Measurements from ENCODE around the gene PBX3.
"Not testable (repeated sequence)": the region's sequence is repeated elsewhere in the genome, so short reads cannot be mapped to it uniquely, and the experiment has no call there.

PBX3 gene

DNA sequence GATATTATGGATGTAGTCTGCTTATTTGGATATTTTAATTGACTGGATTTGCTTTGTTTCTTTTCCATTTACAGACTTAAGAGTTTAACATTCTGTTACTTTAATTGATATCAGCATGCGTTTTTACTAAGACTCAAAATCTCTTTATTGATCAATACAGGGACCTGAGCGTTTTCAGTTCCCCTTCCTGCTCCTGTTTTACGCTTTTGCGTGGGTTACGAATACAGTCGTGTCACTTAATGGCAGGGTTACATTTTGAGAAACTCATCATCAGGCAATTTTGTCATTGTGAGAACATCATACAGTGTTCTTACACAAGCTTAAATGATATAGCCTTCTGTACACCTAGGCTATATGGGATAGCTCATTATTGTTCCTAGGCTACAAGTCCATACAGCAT, 65.2 kb downstream of the PBX3 start:
- no peak for DNase-seq (ENCODE audit: extremely low read depth, low read depth)
- TF ChIP-seq, protein P1, sequence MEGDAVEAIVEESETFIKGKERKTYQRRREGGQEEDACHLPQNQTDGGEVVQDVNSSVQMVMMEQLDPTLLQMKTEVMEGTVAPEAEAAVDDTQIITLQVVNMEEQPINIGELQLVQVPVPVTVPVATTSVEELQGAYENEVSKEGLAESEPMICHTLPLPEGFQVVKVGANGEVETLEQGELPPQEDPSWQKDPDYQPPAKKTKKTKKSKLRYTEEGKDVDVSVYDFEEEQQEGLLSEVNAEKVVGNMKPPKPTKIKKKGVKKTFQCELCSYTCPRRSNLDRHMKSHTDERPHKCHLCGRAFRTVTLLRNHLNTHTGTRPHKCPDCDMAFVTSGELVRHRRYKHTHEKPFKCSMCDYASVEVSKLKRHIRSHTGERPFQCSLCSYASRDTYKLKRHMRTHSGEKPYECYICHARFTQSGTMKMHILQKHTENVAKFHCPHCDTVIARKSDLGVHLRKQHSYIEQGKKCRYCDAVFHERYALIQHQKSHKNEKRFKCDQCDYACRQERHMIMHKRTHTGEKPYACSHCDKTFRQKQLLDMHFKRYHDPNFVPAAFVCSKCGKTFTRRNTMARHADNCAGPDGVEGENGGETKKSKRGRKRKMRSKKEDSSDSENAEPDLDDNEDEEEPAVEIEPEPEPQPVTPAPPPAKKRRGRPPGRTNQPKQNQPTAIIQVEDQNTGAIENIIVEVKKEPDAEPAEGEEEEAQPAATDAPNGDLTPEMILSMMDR (IDR thresholded peaks at IDR 0.05; ENCODE audit: low read depth, low read length), result no peak

DNA sequence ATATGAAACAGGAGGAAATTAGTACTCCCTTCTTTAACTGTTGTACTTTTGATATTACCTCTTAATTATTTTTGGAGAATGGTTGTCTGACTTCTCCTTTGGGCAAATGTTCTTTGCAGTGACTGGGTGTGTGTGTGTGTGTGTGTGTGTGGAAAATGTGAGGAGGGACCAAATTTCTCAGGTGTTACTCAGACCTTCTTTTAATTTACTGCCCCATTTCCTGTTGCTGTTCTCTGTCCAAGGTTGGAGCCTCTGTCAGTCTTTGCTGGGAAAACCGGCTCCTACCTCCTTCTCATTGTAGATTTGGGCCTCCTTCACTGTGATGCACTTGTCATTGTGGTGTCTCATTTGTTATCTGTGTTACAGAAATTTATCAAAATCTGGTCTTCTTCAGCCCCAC, 68.4 kb downstream of the PBX3 start:
- DNase-seq (ENCODE audit: extremely low read depth, low read depth), result no peak
- TF ChIP-seq, protein P1 (IDR thresholded peaks at IDR 0.05; ENCODE audit: low read depth, low read length), result no peak

DNA sequence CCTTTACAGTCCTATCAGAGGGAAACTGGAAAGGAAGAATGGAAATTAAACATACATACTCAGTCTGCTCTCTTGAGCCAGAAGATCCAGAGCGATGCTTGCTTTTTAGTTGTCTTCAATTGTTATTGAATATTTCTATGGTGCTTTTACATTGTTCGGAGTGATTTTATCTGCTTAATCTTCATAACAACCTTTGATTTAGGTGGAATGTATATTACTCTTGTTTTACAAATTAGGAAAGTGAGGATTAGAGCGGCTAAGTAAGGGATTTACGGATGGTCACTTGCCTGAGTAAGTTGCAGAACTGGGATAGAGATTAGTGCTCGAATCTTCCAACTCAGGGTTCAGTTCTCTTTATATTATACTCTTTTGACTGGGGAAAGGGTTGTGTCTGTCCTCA, 69.1 kb downstream of the PBX3 start:
- TF ChIP-seq, protein P1 (IDR thresholded peaks at IDR 0.05; ENCODE audit: low read depth, low read length), result no peak

DNA sequence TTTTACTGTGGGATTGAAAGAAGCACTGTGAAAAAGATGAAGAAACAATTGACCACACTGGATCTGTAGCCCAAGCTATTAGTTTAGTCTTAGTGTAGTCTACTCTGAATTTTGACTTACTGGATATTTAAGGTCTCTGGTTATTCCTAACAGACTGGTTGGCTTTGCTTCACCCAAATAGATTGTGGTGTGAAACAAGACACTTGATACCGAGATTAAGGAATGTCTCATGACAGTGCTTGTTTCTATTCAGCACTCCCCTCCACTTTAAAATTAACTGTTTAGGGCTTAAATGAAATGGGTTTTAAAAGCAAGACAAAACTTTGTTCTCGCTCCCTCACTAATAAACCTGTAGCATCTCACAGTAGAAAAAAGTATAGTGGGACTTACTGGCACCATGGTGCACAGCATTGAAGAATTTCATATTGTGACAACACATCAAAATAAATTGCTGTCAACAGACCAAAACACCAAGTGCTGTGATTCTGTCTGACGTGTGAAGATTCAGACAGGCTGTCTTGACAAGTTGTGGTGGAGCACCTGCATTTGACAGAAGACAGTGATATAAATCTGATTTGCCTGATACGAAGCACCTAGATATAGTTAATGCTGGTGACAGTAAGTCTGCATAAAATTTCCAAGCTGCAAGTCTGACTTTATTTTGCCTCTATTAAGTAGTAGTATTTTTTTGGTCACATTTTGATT, 73.1 kb downstream of the PBX3 start:
- TF ChIP-seq, protein P1 (IDR thresholded peaks at IDR 0.05; ENCODE audit: low read depth, low read length), result no peak
- no peak for DNase-seq (ENCODE audit: extremely low read depth, low read depth)

More for the DNA sequence above, 69.1 kb downstream of the PBX3 start:
- DNase-seq (ENCODE audit: extremely low read depth, low read depth), result no peak

DNA sequence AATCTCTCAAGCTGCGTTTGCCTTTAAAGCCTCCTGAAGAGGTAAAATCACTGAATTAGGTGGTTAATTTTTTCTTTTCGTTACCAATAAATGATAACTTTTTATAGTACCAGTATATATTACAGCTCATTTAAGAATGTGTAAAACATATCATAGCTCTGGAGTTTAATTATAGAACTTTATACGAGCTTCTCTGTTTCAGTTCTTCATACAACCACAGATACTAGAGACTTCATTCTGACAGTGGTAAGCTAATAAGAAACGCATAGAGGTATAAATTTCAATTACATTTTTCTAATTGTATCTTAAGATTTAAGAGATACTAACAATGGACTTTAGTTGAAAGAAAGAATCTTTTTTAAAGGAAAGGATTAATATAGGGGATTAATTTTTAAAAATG, 73.9 kb downstream of the PBX3 start:
- TF ChIP-seq, protein P1 (IDR thresholded peaks at IDR 0.05; ENCODE audit: low read depth, low read length), result no peak
- DNase-seq (ENCODE audit: extremely low read depth, low read depth), result no peak

DNA sequence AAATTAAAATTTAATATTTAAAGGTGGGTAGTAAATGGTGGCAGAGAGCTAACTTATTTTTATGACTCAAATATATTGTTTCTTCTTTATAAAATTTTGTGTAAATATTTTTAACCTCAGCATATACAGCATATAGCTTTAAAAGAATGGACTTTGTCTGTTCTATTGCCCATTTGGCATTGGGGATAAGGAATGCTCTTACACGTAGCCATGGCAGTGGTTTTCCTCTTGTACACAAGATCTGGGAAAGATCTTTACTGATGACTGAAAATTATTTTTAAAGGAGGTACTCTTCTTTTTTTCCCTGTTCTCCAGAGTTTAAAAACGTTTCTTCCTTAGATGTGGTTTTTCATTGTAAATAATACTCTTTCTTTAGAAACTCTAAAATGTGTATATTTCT, 75.0 kb downstream of the PBX3 start:
- TF ChIP-seq, protein P1 (IDR thresholded peaks at IDR 0.05; ENCODE audit: low read depth, low read length), result no peak

DNA sequence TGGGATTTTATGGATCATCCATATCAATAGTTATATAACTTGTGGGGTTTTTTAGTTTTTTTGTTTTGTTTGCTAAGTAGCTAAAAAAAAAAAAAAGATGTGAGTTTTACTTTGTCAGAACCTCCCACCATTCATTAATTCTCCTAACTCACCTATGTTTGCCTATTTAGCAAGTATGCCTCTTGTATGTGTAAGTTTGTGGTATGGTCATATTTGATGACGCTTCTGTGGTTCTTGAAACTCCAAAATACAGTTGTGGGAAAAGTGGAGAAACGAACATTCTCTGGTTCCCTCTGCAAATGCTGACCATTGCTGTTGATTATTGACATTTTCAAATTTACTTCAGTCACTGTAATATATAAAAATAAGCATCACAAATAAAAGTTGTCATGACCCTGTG, 75.7 kb downstream of the PBX3 start:
- DNase-seq (ENCODE audit: extremely low read depth, low read depth), result no peak
- TF ChIP-seq, protein P1 (IDR thresholded peaks at IDR 0.05; ENCODE audit: low read depth, low read length), result no peak

More for the DNA sequence above, 75.0 kb downstream of the PBX3 start:
- no peak for DNase-seq (ENCODE audit: extremely low read depth, low read depth)

DNA sequence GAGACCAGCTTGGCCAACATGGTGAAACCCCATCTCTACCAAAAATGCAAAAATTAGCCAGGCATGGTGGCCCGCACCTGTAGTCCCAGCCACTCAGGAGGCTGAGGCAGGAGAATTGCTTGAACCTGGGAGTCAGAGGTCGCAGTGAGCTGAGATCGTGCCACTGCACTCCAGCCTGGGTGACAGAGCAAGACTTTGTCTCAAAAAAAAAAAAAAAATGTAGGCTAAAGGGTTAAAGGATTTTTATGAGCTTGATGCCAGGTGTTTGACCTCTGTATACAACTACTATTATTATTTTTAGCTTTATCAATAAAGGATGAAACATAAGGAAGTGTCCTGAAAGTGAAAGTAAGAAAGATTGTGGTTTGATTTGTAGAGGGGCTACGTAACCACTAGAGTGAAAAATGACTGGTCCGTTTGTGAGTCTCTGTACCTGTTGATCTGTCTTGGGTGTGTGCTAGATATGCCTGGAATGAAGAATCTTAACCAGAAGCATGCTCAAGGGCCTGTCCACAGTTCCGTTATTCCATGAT, 76.8 kb downstream of the PBX3 start:
- DNase-seq (ENCODE audit: extremely low read depth, low read depth), result not testable (repeated sequence)
